Limb (tissue), 2 donors: ENCODE data around the gene FBXO46.
A peak's percentile ranks its signal among the peaks of the same experiment; 100 is the strongest.
"Not testable (repeated sequence)": the region's sequence is repeated elsewhere in the genome, so short reads cannot be mapped to it uniquely, and the experiment has no call there.

Experiments used
- DNase-seq, 2 donors: peaks; one replicate each; pipeline ENCODE4 v3.0.0-alpha.2; 2016; ENCODE audit errors: extremely low spot score in 2 of 2

The FBXO46 gene

DNA sequence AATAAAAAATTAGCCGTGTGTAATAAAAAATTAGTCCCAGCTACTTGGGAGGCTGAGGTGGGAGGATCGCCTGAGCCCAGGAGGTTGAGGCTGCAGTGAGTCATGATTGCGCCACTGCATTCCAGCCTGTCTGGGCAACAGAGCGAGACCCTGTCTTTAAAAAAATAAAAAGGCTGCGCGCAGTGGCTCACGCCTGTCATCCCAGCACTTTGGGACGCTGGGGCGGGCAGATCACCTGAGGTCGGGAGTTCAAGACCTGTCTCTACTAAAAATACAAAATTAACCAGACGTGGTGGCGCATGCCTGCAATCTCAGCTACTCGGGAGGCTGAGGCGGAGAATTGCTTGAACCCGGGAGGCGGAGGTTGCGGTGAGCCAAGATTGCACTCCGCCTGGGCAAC is 2.0 kb downstream of the FBXO46 start:
- DNase-seq, result not testable (repeated sequence)

DNA sequence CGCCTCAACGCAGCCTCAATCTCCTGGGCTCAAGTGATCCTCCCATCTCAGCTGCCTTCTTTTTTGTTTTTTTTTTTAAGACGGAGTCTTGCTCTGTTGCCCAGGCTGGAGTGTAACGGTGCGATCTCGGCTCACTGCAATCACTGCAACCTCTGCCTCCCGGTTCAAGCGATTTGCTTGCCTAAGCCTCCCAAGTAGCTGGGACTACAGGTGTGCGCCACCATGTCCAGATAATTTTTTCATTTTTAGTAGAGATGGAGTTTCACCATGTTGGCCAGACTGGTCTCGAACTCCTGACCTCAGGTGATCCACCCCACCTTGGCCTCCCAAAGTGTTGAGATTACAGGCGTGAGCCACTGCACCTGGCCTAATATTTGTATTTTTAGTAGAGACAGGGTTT is 10.6 kb downstream of the FBXO46 start:
- DNase-seq, result not testable (repeated sequence)

DNA sequence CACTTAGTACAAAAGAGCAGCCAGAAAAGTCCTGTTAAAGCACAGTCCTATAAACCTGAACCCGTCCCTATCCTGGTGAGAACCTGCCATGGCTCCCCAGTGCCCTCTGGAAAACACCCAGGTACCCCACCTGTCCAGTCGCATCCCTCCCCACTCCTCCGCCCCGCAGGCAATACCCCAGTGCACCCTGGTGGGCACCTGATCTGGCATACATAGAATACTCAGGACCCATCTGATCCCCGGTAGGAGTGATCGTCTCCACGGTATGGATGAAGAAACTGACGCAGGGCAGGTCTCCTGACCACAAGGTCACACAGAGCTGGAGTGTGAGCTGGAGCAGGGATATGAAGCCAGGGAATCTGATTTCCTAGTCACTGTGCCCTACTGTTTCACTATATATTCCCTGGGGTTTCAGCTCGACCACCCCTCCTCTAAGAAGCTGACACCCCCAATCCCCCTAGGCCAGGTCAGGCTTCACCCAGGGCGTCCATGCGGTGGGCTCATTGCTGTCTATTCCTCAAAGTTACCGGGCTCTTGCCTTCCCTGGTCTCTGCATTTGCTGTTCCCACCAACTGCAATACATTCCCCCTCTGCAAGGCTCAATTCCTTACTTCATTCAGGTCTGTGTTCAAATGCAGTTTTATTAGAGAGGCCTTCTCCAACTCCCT is 12.6 kb downstream of the FBXO46 start:
- DNase-seq, result no peak

DNA sequence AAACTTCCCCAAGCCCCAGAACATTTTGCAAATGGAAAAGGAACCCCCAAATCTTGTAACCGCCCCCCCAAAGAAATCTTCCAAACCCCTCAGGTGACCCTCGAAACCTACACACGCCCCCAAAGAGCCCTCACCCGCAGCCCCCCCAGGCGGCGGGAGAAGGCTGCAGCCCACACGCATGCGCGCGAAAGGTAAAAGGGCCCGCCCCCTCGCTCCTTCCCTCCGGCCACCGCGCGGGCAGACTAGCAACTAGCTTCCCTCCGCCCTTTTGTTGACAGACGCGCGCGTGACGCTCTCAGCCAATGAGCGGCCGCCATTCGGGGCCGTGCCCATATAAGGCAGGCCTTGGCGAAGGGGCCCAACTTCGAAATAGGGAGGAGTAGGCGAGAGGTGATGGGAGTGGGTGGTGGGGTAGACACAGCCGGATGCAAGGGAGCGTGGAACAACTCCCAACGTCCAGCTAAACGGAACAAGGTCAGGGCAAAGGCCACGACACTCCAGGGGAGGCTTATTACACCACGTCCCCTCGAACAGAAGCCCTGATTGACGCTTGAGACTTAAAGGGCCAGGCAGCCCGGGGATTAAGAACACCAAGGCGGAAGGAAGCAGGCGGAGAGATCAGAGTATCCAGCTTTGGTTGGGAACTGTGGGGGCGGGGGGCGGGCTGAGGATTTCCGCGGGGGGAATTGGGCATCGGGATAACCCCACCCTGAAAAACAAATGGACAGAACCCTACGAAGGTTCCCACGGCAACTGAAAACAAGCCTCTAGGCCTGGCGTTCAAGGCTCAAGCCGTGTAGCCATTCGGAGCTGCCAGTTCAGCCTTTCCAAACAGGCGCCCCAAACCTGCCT is 13.3 kb downstream of the FBXO46 start:
- DNase-seq, result peak; percentile 98 to 100

DNA sequence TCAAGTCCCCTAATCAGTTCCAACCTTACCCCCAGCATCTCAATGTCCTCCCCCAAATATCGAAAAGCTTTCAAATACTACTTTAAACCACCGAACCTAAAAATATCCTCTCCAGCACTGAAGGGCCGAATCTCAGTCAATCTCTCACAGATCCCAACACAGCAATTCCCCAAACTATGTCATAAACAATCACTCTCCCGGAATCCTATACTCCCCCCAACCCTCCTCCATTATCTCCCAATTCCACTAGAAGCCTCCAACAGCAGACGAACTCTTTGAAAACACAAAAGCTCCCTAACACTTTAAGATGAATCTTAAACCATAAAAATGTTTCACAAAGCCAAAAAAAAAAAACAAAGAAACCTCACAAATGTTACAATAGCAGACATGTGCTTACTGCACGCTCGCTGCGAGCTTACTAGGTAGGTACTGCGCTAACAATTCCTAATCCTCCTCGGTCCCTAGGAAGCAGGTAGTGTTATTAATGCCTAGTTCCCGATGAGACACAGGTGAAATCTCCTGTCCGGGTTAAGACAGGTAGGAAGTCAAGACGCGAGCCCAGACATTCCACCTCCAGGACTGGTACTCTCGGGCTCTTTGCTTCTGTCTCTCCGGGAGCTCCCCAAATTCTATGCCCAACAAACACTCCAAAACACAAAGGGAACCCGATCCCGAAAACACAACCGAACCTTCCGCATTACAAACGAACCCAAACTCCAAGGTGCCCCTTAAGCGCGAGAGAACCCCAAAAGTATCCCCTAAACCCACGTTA is 14.2 kb downstream of the FBXO46 start:
- no peak for DNase-seq

DNA sequence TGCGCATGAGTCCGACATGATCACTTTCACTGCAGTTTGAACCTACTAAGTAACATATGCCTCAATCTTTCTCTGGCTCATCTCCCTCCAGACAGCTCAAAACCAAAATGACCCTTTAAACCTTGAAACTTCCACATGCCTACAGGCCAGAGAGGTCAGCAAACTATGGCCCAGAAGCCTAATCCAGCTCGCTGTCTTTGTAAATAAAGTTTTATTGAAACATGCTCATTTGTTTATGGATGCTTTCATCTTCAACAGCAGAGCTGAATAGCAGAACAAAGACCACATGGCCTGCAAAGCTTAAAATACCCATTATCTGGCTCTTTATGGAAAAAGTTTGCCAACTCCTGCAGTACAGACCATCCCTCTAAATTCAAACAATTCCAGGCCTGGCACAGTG is 15.6 kb downstream of the FBXO46 start:
- no peak for DNase-seq

DNA sequence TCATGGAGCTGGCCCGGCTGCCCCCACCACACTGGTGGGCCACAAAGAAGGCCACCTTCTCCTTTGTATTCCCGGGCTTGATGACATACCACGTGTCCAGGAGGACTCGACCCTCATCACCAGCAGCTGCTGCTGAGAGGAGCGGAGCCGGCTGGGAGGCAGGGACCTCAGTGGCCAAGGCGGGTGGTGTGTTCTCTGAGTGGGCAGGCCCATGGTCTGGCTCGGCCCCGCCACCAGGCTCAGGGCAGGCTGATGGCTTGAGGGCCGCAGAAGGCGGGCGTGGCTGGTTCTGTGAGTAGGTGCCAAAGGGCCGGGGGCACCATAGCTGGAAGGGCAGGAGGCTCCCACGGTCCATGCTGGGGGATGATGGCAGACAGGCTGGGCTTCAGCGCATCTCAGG is 17.6 kb downstream of the FBXO46 start:
- no peak for DNase-seq

DNA sequence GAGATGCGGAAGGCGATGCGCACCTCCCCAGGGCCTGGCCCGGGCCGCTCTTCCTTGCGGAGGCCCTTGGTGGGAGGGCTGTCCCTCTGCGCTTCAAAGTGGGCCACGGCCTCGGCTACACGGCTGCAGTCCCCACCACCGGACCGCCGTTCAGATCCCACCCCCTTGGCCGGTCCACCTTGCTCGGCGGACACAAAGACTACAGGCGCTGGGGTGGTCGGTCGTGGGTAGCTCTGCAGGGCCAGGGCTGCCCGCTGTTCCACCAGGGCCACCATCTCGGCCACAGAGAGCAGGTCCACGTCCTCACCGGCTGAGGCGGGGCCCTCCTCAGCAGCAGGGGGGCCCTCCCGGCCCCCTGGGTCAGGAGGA is 18.0 kb downstream of the FBXO46 start:
- DNase-seq, result no peak

DNA sequence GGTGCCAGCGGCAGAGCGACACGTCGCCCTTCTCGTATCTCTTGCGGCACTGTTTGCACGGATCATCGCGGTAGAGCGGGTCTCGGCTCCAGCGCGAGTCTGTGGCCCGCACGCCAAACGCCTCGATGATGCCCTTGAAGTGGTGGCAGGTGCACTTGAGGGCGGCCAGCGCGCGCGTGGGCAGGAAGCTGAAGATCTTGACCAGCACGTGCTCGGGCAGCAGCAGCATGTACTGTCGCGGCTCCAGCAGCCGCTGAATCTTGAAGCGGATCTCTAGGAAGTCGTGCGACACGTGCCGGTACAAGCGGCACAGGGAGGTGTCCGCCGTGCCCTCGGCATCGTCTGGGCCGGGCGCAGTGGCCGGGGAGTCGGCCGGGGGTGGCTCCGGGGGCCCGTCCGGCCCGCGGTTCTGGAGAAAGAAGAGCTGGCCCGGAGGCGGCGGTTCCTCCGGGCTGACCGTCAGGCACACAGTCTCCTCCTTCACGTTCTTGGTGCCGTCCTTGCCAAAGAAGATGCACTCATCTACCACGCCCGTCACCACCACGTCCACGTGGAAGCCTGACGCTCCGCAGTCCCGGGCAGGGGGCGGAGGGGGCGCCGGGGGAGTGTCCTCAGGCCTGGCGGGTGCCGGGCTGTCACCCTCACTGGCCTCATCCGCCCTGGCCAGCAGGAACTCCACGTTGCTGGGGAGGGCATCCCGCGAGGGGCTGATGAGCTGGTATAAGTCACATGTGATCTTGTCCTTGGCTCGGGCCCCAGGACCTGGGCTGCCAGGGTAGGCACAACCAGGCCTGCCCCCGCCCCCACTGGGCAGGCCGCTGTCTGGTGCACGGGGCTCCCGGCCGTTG is 18.6 kb downstream of the FBXO46 start:
- no peak for DNase-seq

DNA sequence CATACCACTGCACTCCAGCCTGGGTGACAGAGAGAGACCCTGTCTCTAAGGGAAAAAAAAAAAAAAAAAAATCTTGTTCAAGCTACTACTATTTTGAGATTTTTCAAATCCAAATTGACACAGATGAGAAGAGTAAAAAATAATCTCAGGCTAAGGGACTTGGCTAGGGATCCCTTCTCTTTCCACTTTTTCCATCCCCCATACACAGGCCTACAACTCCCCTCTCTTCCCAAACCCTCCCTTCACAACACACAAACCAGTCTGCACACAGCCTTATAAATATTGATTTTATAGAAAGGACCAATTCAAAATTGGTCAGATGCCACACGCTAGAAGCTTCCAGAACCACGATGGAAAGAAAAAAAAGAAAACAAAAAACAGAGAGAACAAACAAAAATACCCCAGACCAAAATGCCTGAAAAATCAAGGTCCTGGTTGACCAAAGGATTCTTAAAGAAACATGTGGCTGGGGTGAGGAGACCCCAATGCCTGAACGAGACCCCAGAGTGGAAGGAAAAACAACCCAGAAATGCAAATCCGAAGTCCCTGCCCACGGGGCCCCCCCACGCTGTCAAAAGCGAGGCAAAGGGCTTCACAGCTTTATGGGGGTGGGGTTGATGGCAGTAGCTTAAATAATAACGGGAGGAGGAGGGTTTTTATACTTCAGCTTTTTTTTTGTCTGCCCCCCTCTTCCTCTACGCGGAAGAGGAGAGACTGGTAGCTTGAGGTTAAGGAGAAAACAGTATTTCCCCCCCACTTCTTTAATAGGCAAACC is 20.2 kb downstream of the FBXO46 start:
- no peak for DNase-seq

DNA sequence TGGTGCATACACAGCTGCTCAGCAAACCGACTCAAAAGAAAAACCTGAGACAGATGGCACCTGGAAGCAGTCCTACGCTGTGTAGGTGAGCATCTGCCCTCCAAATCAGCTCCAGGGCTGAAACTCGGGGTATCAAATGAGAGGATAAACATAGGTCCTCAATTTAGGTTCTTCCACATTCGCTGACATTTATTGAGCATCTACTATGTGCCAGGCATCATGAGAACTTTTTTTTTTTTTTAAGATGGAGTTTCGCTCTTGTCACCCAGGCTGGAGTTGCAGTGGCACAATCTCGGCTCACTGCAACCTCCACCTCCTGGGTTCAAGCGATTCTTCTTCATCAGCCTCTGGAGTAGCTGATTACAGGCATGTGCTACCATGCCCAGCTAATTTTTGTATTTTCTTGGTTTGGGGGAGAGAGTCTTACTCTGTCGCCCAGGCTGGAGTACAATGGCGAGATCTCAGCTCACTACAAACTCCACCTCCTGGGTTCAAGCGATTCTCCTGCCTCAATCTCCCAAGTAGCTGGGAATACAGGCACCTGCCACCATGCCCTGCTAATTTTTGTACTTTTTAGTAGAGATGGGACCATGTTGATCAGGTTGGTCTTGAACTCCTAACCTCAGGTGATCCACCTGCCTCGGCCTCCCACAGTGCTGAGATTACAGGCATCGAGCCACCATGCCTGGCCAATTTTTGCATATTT is 24.8 kb downstream of the FBXO46 start:
- DNase-seq, result no peak

DNA sequence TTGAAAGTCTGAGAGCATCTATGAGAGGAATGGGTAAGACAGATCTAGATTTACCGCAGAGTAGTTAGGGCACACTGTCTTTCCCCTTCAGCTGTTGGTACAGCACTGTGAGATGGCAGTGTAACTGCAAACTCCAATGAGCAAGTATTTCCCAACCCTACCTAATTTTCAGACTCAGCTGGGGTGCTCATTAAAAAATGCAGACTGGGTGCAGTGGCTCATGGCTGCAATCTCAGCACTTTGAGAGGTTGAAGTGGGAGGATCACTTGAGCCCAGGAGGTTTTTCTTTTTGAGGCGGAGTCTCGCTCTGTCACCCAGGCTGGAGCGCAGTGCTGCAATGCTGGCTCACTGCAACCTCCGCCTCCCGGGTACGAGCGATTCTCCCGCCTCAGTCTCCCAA is 25.6 kb downstream of the FBXO46 start:
- no peak for DNase-seq

DNA sequence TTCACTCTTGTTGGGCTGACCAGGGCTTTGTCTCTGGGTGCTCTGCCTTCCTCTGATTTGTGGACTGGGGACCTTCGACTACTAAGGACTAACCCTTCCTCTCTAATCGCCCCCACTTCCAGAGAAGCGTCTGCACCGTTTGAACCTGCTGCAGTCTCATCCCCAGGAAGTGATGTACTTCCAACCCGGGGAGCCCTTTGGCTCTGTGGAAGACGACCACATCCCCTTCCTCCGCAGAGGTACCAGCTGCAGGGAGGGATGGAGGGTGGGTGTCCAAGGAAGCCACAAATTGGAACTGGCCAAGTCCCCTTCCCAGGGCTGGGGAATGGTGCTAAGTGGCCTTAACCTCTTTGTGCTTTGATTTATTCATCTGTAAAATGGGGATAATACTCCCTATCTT is 29.0 kb downstream of the FBXO46 start:
- DNase-seq, result no peak

DNA sequence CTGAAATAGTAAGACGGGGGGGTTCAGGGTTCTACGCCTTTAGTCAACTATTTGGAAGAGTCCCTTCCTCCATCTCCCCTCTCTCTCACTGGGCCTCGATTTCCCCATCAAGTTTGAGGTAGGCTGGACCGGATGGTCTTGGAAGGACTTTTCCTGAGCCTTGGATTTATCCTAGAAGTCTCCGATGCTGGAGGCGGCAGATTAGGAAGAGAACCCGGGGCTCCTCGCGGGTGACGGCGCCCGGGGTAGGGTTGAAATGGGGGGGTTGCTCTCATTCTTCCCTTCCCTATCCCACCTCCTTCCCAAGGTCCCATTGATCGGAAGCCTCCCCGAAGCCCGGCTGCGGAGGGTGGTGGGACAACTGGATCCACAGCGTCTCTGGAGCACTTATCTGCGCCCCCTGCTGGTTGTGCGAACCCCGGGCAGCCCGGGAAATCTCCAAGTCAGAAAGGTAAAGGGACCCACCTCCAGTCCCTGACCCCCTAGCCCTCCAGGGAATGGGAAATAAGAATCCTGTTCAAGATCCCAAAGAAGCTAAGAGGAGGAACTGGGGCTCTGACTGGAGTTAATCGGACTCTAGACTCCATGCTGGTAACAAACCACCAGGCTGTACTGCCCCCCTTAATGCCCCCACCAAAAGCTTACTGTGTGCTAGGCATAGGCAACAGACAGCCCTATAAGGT is 37.4 kb downstream of the FBXO46 start:
- DNase-seq, result peak; percentile 65 to 88

DNA sequence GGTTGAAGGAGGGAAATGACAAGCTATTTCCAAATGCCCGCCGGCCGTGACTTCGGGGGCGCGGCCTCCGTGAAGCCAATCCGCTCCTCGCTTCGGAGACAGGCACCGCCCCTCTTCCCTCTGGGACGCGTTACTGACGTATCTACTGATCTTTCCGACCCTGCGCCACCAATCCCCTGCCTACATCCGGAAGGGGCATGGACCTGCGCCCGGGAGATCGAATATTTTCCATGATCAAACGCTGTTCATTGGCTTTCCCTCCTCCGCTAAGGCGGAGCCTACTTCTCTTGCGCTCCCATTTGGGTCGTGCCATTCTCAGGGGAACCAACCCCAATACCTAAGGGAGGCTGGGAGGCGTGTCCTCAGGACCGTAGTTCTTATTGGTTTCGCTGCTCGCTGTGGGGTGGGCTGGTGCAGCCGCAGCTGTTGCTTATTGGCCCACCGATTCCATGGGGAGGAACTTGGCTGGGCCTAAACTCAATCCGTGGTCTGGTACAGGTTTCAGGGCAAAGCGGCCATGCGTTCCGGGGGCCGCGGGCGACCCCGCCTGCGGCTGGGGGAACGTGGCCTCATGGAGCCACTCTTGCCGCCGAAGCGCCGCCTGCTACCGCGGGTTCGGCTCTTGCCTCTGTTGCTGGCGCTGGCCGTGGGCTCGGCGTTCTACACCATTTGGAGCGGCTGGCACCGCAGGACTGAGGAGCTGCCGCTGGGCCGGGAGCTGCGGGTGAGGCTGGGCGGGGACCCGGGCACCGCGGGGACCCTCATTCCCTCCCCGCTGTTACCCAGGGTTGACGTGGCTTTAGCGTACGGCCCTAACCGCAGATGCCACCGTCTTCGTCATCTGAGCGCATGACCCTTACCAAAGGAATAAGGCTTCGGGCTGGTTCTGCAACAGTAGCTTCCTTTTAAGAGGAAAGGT is 38.2 kb downstream of the FBXO46 start, which contains the start of gene QPCTL:
Gene QPCTL (plus strand): TSS at position 480 of the 919 bp plus-strand sequence. CDS start 38 bp downstream, at position 518.
- peak; percentile 96 to 97 for DNase-seq

DNA sequence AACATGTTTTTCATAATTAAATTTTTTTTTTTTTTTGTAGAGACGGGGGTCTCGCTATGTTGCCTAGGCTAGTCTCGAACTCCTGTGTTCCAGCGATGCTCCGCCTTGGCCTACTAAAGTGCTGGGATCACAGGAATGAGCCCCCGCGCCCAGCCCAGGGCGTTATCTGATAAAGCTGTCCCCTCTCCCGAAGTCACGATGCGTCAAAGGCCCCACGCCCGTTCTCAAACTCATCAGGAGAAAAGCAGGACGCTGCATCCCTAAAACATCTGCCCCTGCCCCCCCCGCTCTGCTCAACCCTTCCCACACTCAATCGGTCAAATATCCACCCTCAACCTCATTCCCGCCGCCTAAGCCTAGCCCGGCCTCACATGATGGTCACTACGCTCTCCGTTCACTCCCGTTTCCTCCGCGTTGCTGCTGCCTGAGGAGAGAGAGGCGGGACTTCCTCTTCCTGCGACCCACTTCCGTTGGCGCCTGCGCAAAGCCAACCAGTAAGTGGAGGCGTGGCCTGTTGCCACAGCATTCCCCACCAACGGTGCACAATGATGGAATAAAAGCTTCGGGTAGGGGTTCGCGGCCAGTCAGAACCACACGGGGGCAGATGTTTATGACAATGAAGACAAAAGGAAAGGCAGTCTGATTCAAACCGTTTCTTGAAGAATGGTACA is 39.0 kb downstream of the FBXO46 start, which contains the start of gene SNRPD2:
Gene SNRPD2 (minus strand): TSS at position 438 of the 671 bp plus-strand sequence. CDS start 65 bp downstream, at position 373.
- peak; percentile 96 to 97 for DNase-seq

DNA sequence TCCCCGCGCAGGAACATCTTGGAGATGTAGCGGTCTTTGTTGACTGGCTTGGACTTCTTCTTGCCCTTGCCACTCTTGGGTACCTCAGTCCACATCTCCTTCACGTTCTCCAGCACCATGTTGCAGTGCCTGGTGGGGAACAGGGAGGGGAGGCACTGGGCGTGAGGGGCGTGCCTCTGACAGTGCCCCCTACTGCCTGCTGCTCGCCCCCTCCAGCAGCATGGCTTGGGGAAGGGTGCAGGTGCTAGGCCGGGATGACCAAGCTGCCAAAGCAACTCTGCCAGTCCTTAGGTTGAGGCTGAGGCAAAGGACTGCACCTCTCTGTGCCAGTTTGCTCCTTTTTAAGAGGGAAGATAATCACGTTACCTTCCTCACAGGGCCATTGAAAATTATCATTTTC is 43.1 kb downstream of the FBXO46 start:
- DNase-seq, result no peak
